COR-L47 (cell line): ENCODE results near the gene SYT7.
"Not testable (repeated sequence)": the region's sequence is repeated elsewhere in the genome, so short reads cannot be mapped to it uniquely, and the experiment has no call there.

ENCODE experiments used
- DNase-seq: peaks from one replicate; lab custom pipeline; 2025; lab: John Stamatoyannopoulos, UW

The SYT7 gene

GRCh38 chr11:61496602-61497400, 84.1 kb downstream of the SYT7 start:
- DNase-seq: no peak

DNA sequence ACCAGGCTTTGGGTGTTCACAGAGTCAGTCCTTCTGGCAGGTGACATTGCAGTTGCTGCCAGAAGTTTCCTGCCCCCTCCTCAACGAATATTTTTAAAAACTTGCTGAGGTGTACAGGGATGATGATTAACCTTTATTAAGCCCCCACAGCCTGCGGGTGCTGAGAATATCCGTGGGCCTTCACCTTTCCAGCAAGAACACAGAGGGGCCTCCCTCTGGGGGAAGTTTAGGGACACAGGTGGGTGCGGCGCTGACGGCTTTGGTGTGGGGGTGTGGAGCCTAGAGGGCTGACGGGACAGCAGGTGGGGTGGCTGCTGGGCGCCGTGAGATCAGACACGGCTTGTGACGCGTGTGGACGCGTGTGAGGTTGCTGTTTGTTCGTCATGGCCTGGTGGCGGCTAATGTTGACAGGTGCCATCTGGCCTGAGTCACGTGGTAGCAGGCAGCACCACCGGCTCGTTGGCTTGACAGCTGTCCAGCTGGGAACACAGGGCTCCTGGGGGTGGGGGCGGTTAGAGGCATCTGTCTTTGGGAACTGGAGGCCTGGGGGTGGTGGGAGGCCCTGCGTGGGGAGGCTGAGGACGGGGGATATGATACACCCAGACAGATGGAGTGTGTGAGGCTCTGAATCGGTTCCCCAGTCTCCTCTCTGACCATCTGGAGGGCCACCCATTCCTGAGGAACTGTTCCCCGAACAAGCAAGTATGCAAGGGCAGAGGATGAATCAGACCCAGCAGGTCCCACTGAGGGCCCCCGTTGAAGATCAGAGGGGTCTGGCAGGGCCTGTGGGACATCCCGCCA, 84.9 kb downstream of the SYT7 start:
- peak; percentile 56 for DNase-seq

DNA sequence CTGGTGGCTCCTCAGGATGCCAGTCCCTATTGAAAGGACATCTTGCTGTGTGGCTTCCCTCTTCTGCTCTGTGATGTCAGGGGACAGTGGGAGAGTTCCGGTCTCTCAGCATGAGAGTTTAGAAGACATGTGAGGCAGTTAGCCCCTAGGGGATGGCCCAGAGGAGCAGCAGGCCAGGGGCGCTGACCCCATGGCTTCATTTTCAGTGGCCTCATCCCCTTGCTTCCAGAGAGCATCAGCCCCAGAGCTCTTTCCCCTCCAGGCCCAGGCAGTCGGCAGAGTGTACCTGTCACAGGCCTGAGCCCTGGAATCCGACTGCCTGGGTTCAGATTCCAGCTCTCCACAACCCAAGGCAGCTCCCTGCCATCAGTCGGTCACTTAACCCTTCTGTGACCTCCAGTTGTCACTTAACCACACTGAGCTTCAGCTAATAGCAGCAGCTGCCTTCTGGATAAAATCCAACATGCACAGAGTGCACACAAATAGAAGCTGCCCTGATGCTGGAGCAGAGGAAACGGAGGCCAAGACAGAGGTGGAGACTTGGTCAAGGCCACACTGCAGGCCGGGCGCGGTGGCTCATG, 86.4 kb downstream of the SYT7 start:
- DNase-seq: no peak

- DNase-seq: no peak
These were observed 89.0 kb downstream of the SYT7 start for GRCh38 chr11:61491736-61492395.

DNA sequence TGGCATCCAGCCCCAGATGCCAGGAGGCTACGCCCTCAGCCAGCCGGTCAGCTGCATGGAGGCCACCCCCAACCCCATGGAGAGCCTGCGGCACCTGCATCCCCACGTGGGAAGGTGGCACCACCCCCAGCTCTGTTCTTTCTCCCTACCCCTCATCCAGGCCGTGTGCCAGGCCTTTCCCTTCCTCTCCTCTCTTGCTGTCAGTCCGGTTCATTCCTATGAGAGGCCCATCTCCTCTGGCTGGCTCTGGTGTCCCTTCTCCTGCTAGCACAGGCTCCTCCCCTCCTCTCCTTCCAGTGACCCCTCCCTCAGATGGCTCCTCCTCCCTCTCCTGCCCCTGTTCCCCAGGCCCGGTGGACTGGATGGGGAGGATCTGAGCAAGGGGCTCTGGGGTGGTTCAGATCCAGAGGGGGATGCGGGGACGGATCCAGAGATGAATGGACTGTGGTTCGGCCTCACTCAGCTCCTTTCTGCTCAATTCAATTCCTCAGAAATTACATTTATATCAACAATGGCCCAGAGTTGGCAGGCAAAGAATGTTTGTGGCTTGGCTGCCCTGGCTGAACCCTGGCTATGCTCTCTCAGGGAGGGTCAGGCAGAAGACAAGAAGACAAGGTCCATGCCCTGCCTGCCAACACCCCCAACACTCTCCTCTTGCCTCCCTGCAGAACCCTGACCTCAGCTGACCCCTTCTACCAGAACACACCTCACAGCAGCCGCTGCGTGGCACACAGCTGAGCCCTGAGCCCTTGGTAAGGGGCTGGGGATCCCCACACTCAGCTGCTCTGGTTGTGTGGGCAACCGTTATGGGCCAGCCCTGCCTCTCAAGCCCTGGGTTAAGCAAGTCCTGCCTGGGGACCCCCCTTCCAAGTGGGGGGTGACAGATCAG, 90.8 kb downstream of the SYT7 start:
- DNase-seq: no peak

DNA sequence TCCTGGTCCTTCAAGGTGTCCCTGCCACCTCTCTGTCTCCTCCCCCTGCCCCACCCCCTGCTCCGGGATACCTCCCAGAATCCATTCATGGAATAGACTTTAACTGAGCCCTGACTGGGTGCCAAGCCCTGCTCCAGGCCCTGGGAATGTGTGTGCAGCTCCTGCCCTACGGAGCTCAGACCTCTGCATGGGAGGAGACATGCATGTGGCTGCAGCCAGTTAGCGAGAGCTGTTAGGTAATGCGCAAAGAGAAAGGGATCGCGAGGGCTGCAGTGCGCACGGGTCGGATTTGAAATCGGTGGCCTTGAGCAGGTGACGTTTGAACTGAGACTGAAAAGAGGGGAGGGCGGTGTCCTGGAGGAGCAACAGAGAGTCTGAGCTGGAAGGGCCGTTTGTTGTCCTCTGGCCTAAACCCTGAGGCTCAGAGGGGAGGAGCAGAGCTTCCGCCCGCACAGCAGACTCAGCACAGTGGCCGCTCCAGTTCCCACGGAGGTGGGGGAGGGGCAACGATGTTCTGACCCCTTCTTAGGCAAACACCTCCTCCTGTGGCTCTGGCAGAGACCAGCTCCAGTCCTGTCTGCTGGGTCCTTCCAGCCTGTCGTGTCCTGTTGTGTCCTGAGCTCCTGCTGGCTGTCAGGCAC, 92.1 kb downstream of the SYT7 start:
- no peak for DNase-seq

DNA sequence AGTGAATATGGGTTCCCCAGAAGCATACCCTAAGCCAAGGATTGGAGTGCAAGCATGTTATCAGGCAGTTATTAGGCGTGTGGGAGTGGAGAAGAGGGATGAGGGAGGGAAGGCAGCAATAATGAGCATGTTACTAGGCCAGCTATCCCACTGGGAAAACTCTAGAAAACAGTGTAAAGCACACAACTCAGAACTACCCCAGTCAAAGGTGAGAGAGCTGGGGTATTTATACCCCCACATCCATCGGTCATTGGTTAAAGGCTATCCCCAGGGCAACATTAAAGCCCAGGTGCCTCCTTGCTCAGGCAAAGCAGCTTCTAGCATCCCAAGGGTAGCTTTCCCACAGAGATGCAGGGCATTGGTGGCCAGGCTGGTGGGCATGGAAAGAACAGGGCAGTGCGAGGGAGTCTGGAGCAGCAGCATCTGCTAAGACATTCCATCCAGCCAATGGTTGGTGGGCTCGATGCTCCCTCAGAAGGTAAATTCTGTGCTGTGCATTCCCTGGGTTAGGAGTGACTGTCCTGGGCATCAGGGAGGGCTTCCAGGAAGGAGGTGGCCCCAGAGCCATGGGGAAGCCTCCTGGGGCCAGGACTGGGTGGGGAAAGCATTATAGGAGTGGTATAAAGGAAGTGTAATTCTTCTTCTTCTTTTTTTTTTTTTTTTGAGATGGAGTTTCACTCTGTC, 93.4 kb downstream of the SYT7 start:
- DNase-seq: no peak

- DNase-seq: no peak
These were observed 94.1 kb downstream of the SYT7 start for GRCh38 chr11:61486779-61487178.

DNA sequence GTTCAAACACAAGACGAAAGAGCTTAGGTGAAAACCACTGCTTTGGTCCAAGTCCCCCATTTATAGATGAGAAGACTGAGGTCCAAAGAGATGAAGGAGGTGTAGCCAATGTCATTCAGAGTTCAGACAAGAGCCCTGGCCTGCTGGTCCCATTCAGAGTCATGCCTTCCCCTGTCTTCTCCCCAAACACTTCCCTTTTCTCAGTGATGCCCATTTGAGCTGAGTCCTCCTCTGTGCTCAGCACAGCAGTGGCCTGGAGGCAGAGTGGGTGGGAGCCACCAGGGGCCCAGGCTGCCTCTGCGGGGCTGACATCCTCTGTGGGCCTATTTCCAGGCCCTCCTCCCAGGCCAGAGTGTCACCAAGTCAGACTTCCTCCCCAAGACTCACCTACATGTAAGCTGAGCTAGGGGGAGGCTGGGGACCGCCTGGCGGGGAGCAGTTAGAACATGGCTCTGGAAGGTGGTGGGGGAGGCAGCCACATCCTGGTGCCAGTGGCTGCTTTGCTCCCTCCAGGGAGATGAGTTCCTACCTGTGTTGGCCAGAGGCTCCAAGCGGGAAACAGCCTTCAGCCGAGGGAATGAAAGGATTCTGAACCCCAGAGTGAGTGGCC, 94.8 kb downstream of the SYT7 start:
- DNase-seq: no peak

DNA sequence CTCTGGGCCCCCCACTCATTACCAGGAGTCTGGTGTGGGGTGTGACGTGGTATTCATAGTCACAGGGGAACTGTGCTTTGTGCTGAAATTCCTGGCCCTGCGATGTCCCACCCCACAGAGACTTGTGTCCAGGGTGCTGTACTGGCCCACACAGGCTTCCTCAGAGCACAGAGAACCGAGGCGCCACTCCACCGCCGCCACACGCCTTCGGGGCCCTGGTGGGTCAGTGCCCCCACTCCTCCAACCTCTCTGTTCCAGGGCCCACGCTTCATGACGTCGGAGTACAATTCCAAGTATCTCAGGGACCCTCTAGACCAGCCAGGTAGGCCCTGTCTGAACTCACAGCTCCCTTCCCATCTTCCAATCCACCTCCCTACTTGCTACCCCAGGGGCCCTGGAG, 95.8 kb downstream of the SYT7 start:
- DNase-seq: no peak

GRCh38 chr11:61484541-61484940, 96.3 kb downstream of the SYT7 start:
- DNase-seq: no peak

GRCh38 chr11:61482513-61482912, 98.4 kb downstream of the SYT7 start:
- DNase-seq: no peak

DNA sequence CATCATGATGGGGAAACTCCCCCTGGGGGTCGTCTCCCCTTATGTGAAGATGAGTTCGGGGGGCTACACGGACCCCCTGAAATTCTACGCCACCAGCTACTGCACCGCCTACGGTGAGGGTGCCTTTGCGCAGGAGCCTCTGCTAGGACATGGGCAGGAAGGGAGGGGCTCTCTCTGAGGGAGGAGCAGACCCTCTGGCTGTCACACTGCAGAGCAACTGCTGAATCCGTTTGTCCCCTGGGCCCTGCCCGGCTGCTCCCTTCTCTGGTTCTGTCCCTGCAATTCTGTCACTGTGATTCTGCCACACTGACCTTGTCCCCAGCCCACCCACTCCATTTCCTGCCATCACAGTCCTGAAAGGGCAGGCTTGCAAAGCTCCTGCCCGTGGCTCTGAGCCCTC, 99.1 kb downstream of the SYT7 start:
- DNase-seq: no peak

- peak; percentile 47 for DNase-seq
These were observed 99.9 kb downstream of the SYT7 start for GRCh38 chr11:61480994-61481335.

- no peak for DNase-seq
These were observed 100.4 kb downstream of the SYT7 start for GRCh38 chr11:61480261-61480993.

DNA sequence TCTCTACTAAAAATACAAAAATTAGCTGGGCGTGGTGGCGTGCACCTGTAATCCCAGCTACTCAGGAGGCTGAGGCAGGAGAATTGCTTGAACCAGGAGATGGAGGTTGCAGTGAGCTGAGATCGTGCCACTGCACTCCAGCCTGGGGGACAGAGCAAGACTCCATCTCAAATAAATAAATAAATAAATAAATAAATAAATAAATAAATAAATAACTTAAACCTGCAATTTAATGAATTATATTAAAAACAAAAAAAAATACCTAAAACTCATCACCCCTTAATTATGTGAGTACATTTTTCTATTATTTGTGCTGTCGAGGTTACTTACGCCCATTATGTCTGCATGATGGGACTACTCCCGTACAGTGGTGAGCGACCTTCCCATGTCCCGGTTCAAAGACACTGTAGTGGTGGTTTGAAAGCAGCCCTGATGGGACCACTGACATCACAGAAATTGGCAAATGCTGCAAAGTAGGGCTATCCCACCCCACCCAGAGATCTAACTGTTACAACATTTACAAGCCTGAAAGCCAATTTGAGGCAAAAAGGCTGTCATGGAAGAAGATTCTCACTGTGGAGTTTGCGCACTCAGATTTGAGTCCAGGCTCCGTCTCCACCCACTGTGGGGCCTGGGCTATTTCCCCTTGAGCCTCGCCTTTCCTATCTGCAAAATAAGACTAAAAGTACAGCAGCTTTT, 101.4 kb downstream of the SYT7 start:
- not testable (repeated sequence) for DNase-seq

DNA sequence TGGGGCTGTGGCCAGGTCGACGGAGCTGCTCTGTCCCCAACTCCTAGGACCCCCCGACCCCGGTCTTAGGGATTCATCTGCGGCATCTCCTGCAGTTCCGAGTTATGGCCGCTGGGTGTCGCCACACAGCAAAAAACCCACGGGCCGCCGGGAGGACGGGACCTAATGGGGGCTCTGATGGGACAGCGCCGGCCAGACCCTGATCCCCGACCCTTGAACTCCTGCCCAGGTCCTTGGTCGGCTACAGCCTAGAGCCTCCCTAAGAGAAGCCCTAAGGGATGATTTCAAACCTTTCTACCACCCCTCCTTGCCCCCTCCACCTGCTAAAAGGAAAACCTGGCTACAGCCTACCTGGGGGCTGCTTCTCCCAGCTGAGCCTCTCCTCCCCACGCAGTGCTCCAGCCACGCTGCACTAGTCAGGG, 103.1 kb downstream of the SYT7 start:
- DNase-seq: no peak

DNA sequence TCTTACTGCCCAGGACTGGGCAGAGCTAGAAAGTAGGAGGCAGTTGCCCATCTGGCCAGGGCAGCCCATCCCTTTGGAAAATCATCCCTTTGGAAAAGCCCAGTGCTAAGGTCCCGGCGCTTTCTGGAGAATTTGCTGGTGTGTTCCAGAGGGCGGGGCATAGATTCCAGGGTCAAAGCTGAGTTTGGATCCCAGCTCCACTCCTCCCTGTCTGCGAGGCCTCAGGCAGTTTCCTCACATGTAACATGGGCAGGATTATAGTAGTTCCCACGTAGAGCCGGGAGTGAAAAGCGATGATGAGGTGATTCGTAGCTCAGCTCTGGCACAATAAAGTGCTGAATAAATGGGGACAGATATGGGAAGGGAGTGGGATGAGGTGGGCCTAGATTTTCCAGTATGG, 103.8 kb downstream of the SYT7 start:
- DNase-seq: no peak

- no peak for DNase-seq
These were observed 104.5 kb downstream of the SYT7 start for GRCh38 chr11:61476371-61476770.
